Endothelial cell of umbilical vein (primary cell): ENCODE results near the gene INHBB.

Source experiments
- MYC ChIP-seq: IDR thresholded peaks from one replicate; pipeline ENCODE4 v1.6.1; 2011; ENCODE audit warnings: mild to moderate bottlenecking, low read depth, low read length
- POLR2A ChIP-seq: IDR thresholded peaks from 2 replicates; pipeline ENCODE4 v1.6.1; 2012; ENCODE audit warnings: low read depth, mild to moderate bottlenecking, control low read depth, low read length
- POLR2AphosphoS5 ChIP-seq: IDR thresholded peaks from 2 replicates; pipeline ENCODE4 v1.6.1; 2012; ENCODE audit warnings: low read depth, mild to moderate bottlenecking, control low read depth, low read length, moderate library complexity; ENCODE audit not compliant: insufficient read depth
- TF ChIP-seq, protein P1 (sequence below), 2 donors: IDR thresholded peaks; 1 replicate in 1 of 2; 2 replicates in 1 of 2; pipeline ENCODE4 v1.5.1; 2011; ENCODE audit warnings: low read length in 2 of 2, mild to moderate bottlenecking in 2 of 2, moderate library complexity in 2 of 2, control low read depth in 1 of 2, inconsistent platforms in 1 of 2, low read depth in 1 of 2; ENCODE audit not compliant: insufficient read depth in 1 of 2; ENCODE audit errors: extremely low read depth in 1 of 2

GRCh38 chr2:120307482-120307881 lies 38.5 kb upstream of the INHBB start:
- TF ChIP-seq MYC = no peak
- TF ChIP-seq, protein P1, sequence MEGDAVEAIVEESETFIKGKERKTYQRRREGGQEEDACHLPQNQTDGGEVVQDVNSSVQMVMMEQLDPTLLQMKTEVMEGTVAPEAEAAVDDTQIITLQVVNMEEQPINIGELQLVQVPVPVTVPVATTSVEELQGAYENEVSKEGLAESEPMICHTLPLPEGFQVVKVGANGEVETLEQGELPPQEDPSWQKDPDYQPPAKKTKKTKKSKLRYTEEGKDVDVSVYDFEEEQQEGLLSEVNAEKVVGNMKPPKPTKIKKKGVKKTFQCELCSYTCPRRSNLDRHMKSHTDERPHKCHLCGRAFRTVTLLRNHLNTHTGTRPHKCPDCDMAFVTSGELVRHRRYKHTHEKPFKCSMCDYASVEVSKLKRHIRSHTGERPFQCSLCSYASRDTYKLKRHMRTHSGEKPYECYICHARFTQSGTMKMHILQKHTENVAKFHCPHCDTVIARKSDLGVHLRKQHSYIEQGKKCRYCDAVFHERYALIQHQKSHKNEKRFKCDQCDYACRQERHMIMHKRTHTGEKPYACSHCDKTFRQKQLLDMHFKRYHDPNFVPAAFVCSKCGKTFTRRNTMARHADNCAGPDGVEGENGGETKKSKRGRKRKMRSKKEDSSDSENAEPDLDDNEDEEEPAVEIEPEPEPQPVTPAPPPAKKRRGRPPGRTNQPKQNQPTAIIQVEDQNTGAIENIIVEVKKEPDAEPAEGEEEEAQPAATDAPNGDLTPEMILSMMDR (IDR thresholded peaks at IDR 0.05; ENCODE audit: extremely low read depth in 1 of 2, insufficient read depth in 1 of 2, low read depth in 1 of 2, low read length in 2 of 2) = no peak
- no peak for TF ChIP-seq POLR2AphosphoS5
- TF ChIP-seq POLR2A = no peak
